ENCODE measurements around the gene GABRG3. TPM values are rescaled to one million over a fixed set of nuclear protein-coding genes. Genes with fewer than 3 reads are reported as not detected.

Gene GABRG3
- total and polyA plus RNA-seq, 7 donors: under 0.01 to 0.28 (median 0.05) TPM; not detected in 3

DNA sequence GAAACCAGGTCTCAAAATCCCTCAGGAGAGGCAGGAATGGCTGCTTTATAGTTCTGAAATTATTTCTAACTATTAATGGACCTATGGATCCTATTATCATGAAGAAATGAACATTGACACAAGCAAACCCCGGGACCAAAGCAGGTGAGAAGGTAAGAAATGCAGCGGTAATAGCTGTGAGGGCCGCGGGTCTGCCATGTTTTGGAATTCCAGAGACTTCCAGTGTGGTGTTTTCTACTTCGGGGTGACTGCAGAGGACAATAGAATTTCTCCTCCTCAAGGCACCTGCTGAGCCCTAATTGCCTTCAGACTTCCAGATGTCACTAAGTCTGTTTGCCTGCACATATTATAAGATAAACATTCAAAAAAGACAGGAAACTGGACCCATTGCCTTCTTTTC lies 437.4 kb downstream of the GABRG3 start:
- no peaks in the 10 kb centered on the region for H3K4me1 ChIP-seq
- H3K4me3 ChIP-seq: no peak overlapping the region
- no peak for DNase-seq
- H3K36me3 ChIP-seq: no peaks in the 10 kb centered on the region
- WGBS, 2 donors: 79 to 88% methylated on average over 5 of the region's 5 CpGs
- H3K9me3 ChIP-seq: peaks cover 0 to 7% (median 0%) of the 10 kb centered on the region in 4 donors
- H3K27ac ChIP-seq: no peak overlapping the region
- intact Hi-C loops (cut with DNase I): no loop called here
- no peaks in the 10 kb centered on the region for H3K27me3 ChIP-seq
- TF ChIP-seq CTCF (IDR thresholded peaks at IDR 0.05) (no peak), EP300 (IDR thresholded peaks at IDR 0.05) (no peak), POLR2AphosphoS5 (IDR thresholded peaks at IDR 0.05) (no peak), POLR2A (IDR thresholded peaks at IDR 0.05) (no peak)

GRCh38 chr15:27410996-27411605 lies 440.1 kb downstream of the GABRG3 start:
- intact Hi-C loops (cut with DNase I): no loop called here
- TF ChIP-seq CTCF (IDR thresholded peaks at IDR 0.05) (no peak), POLR2A (IDR thresholded peaks at IDR 0.05) (no peak), EP300 (IDR thresholded peaks at IDR 0.05) (no peak), POLR2AphosphoS5 (IDR thresholded peaks at IDR 0.05) (no peak)
- no peak for DNase-seq
- Histone ChIP-seq H3K36me3 (no peaks in the 10 kb centered on the region), H3K27me3 (no peaks in the 10 kb centered on the region), H3K27ac (no peak overlapping the region), H3K4me3 (no peak overlapping the region), H3K4me1 (no peaks in the 10 kb centered on the region), H3K9me3 (peaks cover 0 to 3% (median 0%) of the 10 kb centered on the region in 4 donors)
- WGBS, 2 donors: 83 to 84% methylated on average over 6 of the region's 6 CpGs

GRCh38 chr15:27412415-27412814 lies 441.4 kb downstream of the GABRG3 start:
- H3K9me3 ChIP-seq: no peaks in the 10 kb centered on the region
- no peak for DNase-seq
- H3K27me3 ChIP-seq: no peaks in the 10 kb centered on the region
- TF ChIP-seq CTCF (IDR thresholded peaks at IDR 0.05): no peak
- TF ChIP-seq EP300 (IDR thresholded peaks at IDR 0.05): no peak
- TF ChIP-seq POLR2A (IDR thresholded peaks at IDR 0.05): no peak
- no peak for TF ChIP-seq POLR2AphosphoS5 (IDR thresholded peaks at IDR 0.05)
- intact Hi-C loops (cut with DNase I): no loop called here
- 35 to 41% methylated on average over 6 of the region's 6 CpGs for WGBS, 2 donors
- no peaks in the 10 kb centered on the region for H3K4me1 ChIP-seq
- H3K36me3 ChIP-seq: no peaks in the 10 kb centered on the region
- H3K27ac ChIP-seq: no peak overlapping the region
- no peak overlapping the region for H3K4me3 ChIP-seq

DNA sequence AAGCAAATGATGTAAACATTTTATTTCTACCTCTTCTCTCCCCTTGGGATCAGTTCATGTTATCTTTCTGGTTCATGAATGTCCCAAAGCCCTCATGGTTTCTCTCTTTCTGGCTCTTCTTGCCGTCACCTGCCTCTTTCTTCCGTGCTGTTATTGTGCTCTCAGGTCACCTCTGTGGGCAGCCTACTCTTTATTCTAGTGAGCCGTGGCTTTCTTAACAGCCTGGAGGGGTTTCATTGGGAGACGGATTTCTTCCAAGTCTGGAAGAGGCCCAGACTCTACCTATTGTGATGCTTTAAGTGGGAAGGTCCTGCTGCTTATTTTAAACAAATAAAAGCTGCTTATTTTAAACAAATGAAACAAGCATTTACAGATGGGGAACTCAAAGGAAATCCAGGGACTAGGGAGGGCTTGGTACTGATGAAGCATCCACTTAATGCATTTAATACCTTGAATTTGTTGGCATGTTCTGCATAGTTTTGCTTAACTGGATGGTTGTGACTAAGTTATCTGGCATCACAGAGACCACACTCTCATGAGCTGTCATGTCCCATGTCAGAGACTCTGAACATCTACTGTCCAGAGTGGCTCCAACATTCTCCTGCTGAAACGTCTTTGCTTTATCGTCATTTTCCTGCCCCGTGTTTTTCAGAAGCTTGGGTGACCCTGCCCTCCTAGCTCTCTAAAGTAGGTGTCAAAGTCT lies 443.3 kb downstream of the GABRG3 start:
- H3K27ac ChIP-seq: no peak overlapping the region
- DNase-seq: no peak
- no peaks in the 10 kb centered on the region for H3K27me3 ChIP-seq
- H3K9me3 ChIP-seq: no peaks in the 10 kb centered on the region
- WGBS, 2 donors: 72 to 73% methylated on average over 7 of the region's 7 CpGs
- no peak overlapping the region for H3K4me3 ChIP-seq
- H3K4me1 ChIP-seq: no peaks in the 10 kb centered on the region
- TF ChIP-seq POLR2AphosphoS5 (IDR thresholded peaks at IDR 0.05) (no peak), POLR2A (IDR thresholded peaks at IDR 0.05) (no peak), EP300 (IDR thresholded peaks at IDR 0.05) (no peak), CTCF (IDR thresholded peaks at IDR 0.05) (no peak)
- intact Hi-C loops (cut with DNase I): no loop called here
- H3K36me3 ChIP-seq: no peaks in the 10 kb centered on the region
